SK-N-MC (cell line): ENCODE data around the gene QSER1.

Source experiments
- EZH2 ChIP-seq: fragments of 200-600 bp; sonication (generic); IDR thresholded peaks from one replicate; pipeline ENCODE4 v1.6.1; 2017; ENCODE audit warnings: antibody characterized with exemption
- FOXP2 ChIP-seq: optimal IDR thresholded peaks from 2 replicates; pipeline ENCODE3; 2011; ENCODE audit warnings: mild to moderate bottlenecking, moderate library complexity; ENCODE audit not compliant: insufficient read depth; ENCODE audit errors: extremely low read length, control extremely low read depth
- POLR2AphosphoS5 ChIP-seq: IDR thresholded peaks from 2 replicates; pipeline ENCODE4 v1.6.1; 2012; ENCODE audit warnings: mild to moderate bottlenecking, low read depth, low read length, borderline replicate concordance

GRCh38 chr11:32947978-32948377 lies 55.4 kb downstream of the QSER1 start:
- TF ChIP-seq POLR2AphosphoS5 (no peak), EZH2 (no peak), FOXP2 (no peak)
